Neutrophil (primary cell): ENCODE results near the gene RNASEH2B.

Experiments used
- H3K27ac ChIP-seq: fragments of 200-600 bp; sonication (generic); 2 replicates; pipeline ENCODE4 v1.5.1; 2016; ENCODE audit warnings: mild to moderate bottlenecking, moderate library complexity
- H3K27me3 ChIP-seq: fragments of 200-600 bp; sonication (generic); 2 replicates; pipeline ENCODE4 v1.6.0; 2016; ENCODE audit warnings: mild to moderate bottlenecking
- H3K36me3 ChIP-seq: fragments of 200-600 bp; sonication (generic); 2 replicates; pipeline ENCODE4 v1.5.1; 2017
- H3K4me1 ChIP-seq, 2 experiments: fragments of 200-600 bp in 1 of 2; sonication (generic) in 1 of 2; 1 replicate in 1 of 2; 2 replicates in 1 of 2; pipeline versions ENCODE4 v1.5.1 to v1.6.1; 2013 to 2016; ENCODE audit warnings: low read depth in 1 of 2, low read length in 1 of 2, mild to moderate bottlenecking in 1 of 2, moderate library complexity in 1 of 2; ENCODE audit not compliant: control insufficient read depth in 1 of 2, insufficient read depth in 1 of 2
- H3K4me3 ChIP-seq, 2 experiments: fragments of 200-600 bp in 1 of 2; sonication (generic) in 1 of 2; 1 replicate in 1 of 2; 2 replicates in 1 of 2; pipeline ENCODE4 v1.5.1; 2013 to 2016; ENCODE audit warnings: low read depth in 1 of 2, low read length in 1 of 2, mild to moderate bottlenecking in 1 of 2, moderate library complexity in 1 of 2
- H3K9me3 ChIP-seq: fragments of 200-600 bp; sonication (generic); 2 replicates; pipeline ENCODE4 v1.5.1; 2016
- TF ChIP-seq, protein P1 (sequence below): fragments of 200-600 bp; sonication (generic); IDR thresholded peaks from 2 replicates; pipeline ENCODE4 v1.5.1; 2016; ENCODE audit warnings: antibody characterized with exemption

Gene RNASEH2B

DNA sequence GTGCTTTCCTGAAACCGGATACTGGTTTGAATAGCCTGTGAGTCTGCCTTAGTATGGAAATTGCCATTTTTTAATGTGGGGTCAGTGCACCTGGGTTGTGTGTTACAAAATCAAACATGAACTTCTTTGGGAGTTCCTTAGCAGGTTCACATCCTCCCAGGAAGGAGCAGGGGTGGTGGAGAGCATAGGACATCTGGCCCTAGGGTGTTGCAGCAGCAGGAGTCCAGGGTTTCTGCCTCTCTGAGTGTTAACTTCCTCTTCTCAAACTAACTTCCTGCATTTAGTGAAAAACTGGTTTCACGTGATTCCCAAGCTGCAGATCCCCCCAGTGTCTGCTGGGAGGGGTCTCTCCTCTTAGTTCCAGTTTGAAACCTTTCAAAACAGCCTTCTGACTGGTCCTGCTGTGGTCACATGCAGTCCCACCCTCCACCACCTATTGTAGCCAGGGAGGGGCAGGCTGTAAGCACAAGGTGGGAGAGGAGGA is 7.2 kb downstream of the RNASEH2B start:
- Histone ChIP-seq H3K4me1 (peaks cover 82% of the 10 kb centered on the region in 2 experiments), H3K27ac (peak overlapping the region; percentile 91), H3K9me3 (no peaks in the 10 kb centered on the region), H3K4me3 (peak overlapping the region in 1 of 2 experiments; percentile 31), H3K36me3 (no peaks in the 10 kb centered on the region), H3K27me3 (no peaks in the 10 kb centered on the region)
- TF ChIP-seq, protein P1, sequence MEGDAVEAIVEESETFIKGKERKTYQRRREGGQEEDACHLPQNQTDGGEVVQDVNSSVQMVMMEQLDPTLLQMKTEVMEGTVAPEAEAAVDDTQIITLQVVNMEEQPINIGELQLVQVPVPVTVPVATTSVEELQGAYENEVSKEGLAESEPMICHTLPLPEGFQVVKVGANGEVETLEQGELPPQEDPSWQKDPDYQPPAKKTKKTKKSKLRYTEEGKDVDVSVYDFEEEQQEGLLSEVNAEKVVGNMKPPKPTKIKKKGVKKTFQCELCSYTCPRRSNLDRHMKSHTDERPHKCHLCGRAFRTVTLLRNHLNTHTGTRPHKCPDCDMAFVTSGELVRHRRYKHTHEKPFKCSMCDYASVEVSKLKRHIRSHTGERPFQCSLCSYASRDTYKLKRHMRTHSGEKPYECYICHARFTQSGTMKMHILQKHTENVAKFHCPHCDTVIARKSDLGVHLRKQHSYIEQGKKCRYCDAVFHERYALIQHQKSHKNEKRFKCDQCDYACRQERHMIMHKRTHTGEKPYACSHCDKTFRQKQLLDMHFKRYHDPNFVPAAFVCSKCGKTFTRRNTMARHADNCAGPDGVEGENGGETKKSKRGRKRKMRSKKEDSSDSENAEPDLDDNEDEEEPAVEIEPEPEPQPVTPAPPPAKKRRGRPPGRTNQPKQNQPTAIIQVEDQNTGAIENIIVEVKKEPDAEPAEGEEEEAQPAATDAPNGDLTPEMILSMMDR: no peak

DNA sequence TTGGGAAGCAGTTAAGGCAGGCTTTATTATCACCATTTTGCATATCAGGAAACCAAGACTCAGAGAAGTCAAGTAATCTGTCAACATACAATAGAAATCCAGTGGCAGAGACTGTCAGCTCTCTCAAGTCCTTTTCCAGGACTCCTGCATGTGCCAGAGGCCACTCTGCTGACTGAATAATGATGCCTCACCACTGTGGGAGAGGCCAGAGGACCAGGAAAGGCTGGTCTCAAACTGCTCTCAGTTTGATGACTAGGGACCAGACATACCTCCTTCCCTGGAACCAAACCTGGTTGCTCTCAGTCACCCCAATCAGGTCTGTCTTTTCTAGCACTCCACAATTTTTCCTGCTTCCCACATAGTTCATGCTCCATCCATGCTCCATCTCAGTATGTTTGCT is 8.0 kb downstream of the RNASEH2B start:
- Histone ChIP-seq H3K9me3 (no peaks in the 10 kb centered on the region), H3K4me1 (peaks cover 83% of the 10 kb centered on the region in 2 experiments), H3K27ac (peak overlapping the region; percentile 91), H3K27me3 (no peaks in the 10 kb centered on the region), H3K4me3 (no peak overlapping the region), H3K36me3 (no peaks in the 10 kb centered on the region)
- TF ChIP-seq, protein P1: no peak

DNA sequence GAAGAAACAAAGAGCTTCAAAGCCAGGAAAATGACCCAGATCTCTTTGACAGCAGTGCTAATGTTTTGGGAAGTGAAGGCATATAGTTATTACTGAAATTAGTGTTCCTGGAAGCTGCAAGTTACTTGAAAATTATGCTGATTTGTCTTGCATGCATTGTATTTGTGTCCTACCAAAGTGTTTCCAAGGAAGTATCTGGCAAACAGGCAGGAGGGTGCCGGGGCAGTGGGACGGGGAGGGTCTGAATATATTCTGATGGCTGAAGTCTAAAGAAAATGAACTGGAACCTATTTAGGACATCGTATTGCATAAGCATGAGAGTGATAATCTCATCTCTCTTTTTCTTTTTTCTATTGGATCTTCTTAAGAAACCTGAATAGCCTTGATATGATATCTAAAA is 9.0 kb downstream of the RNASEH2B start:
- H3K27me3 ChIP-seq: no peaks in the 10 kb centered on the region
- H3K4me1 ChIP-seq: peaks cover 81 to 83% of the 10 kb centered on the region in 2 experiments
- no peak overlapping the region for H3K4me3 ChIP-seq
- H3K27ac ChIP-seq: peak overlapping the region; percentile 67
- H3K9me3 ChIP-seq: no peaks in the 10 kb centered on the region
- TF ChIP-seq, protein P1: no peak
- no peaks in the 10 kb centered on the region for H3K36me3 ChIP-seq

DNA sequence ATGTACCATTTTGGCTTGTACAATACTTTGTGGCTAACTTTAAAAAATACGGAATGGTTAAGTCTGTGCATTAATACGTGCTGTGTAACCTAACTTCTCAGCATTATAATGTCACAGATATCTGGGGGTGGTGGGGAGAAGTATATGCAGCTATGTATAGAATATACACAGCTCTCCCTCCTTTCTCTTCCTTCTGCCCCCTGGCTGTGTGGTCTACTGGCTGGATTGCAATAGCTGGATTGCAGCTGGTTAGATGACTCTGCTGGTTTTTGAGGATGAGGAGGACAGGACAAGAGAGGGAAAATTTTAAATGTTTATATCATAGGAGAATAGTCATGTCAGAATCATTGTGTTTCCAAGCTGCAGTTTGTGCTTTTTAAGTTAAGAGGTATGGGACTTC is 9.7 kb downstream of the RNASEH2B start:
- peaks cover 76 to 78% of the 10 kb centered on the region in 2 experiments for H3K4me1 ChIP-seq
- H3K4me3 ChIP-seq: no peak overlapping the region
- no peaks in the 10 kb centered on the region for H3K9me3 ChIP-seq
- peak overlapping the region; percentile 67 for H3K27ac ChIP-seq
- TF ChIP-seq, protein P1: no peak
- no peaks in the 10 kb centered on the region for H3K36me3 ChIP-seq
- H3K27me3 ChIP-seq: no peaks in the 10 kb centered on the region

DNA sequence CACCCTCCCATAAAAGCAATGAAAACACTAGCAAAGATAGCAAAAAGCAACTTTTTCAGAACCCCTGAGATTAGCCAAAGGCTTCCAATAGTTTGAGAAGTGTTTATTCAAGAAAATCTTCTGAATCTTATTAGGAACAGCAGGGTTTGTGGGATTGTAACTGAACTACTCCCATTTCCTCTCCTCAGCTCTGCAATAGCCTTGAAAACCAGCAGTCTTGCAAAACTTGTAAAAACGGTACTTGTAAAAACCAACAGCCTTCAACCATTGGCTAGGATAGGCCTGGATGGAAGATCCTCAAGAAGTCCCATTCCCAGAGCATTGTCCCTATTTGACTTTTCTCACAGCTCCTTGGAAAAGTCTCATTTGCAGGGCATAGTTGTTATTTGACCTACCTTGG is 12.1 kb downstream of the RNASEH2B start:
- TF ChIP-seq, protein P1: no peak
- Histone ChIP-seq H3K4me1 (peaks cover 52 to 53% of the 10 kb centered on the region in 2 experiments), H3K4me3 (no peak overlapping the region), H3K36me3 (no peaks in the 10 kb centered on the region), H3K9me3 (no peaks in the 10 kb centered on the region), H3K27ac (peak overlapping the region; percentile 67), H3K27me3 (no peaks in the 10 kb centered on the region)

DNA sequence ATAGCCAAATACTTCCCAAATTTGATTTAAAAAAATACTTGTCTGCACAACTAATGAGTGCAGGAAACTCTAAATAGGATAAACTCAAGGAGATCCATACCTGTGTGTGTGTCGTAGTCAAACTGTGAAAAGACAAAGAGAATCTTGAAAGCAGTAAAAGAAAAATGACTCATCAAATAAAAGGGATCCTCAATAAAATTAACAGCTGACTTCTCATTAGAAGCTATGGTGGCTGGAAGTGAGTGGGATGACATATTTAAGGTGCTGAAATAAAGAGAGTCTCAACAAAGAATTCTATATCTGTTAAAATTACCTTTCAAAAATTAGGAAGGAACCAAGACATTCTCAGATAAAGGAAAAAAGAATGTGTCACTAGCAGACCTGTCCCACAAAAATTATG is 13.7 kb downstream of the RNASEH2B start:
- Histone ChIP-seq H3K9me3 (no peaks in the 10 kb centered on the region), H3K27ac (no peak overlapping the region), H3K27me3 (no peaks in the 10 kb centered on the region), H3K4me1 (peaks cover 45 to 46% of the 10 kb centered on the region in 2 experiments), H3K36me3 (no peaks in the 10 kb centered on the region), H3K4me3 (no peak overlapping the region)
- TF ChIP-seq, protein P1: no peak
